ENCODE measurements around the gene KCNH8.
"Not testable (repeated sequence)": the region's sequence is repeated elsewhere in the genome, so short reads cannot be mapped to it uniquely, and the experiment has no call there.

DNA sequence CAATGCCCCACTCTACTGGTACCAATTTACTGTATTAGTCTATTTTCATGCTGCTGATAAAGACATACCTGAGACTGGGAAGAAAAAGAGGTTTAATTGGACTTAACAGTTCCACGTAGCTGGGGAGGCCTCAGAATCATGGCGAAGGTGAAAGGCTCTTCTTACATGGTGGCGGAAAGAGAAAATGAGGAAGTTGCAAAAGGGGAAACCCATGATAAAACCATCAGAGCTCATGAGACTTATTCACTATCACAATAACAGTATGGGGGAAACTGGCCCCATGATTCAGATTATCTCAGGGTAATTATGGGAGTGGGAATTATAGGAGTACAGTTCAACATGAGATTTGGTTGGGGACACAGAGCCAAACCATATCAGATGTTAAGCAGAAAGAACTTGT lies 81.6 kb downstream of the KCNH8 start:
- not testable (repeated sequence) for TF ChIP-seq CTCF (IDR thresholded peaks at IDR 0.05); REST (IDR thresholded peaks at IDR 0.05; ENCODE audit: insufficient read depth in 1 of 2, low read depth in 2 of 2, low read length in 1 of 2)

Data from Panc1 (cell line).